HG03575 (cell line): Measurements from ENCODE around the gene GPR4.
"Not testable (repeated sequence)": the region's sequence is repeated elsewhere in the genome, so short reads cannot be mapped to it uniquely, and the experiment has no call there.

Experiments used
- ATAC-seq: cut with Tn5 transposase; IDR thresholded peaks from one replicate; pipeline ENCODE4 v1.9.1; 2021; ENCODE audit not compliant: unreplicated experiment, insufficient number of reproducible peaks, low FRiP score; ENCODE audit errors: extremely low read depth

The GPR4 gene

GRCh38 chr19:45629704-45630103 lies 27.7 kb upstream of the GPR4 start:
- ATAC-seq, result no peak

- ATAC-seq, result not testable (repeated sequence)
Observed at GRCh38 chr19:45628219-45628618, 26.2 kb upstream of the GPR4 start.

- ATAC-seq, result no peak
Observed at GRCh38 chr19:45623984-45624383, 22.0 kb upstream of the GPR4 start.

- no peak for ATAC-seq
Observed at GRCh38 chr19:45621976-45622503, 20.0 kb upstream of the GPR4 start.

- ATAC-seq, result no peak
Observed at GRCh38 chr19:45621389-45621788, 19.4 kb upstream of the GPR4 start.

GRCh38 chr19:45616704-45617017 lies 14.6 kb upstream of the GPR4 start:
- no peak for ATAC-seq

- ATAC-seq, result no peak
Observed at GRCh38 chr19:45615795-45616703, 14.0 kb upstream of the GPR4 start.

- ATAC-seq, result not testable (repeated sequence)
Observed at GRCh38 chr19:45615056-45615455, 13.0 kb upstream of the GPR4 start.

GRCh38 chr19:45613926-45614725 lies 12.1 kb upstream of the GPR4 start:
- ATAC-seq, result no peak

- ATAC-seq, result no peak
Observed at GRCh38 chr19:45608948-45609347, 6.9 kb upstream of the GPR4 start.

GRCh38 chr19:45607071-45608029 lies 5.3 kb upstream of the GPR4 start:
- ATAC-seq, result no peak

- no peak for ATAC-seq
Observed at GRCh38 chr19:45601115-45601514, 897 bp downstream of the GPR4 start.

- ATAC-seq, result no peak
Observed at GRCh38 chr19:45600340-45600885, 1.6 kb downstream of the GPR4 start.

GRCh38 chr19:45599286-45599685 lies 2.7 kb downstream of the GPR4 start:
- no peak for ATAC-seq

- no peak for ATAC-seq
Observed at GRCh38 chr19:45598267-45599001, 3.6 kb downstream of the GPR4 start.

GRCh38 chr19:45597425-45598111 lies 4.4 kb downstream of the GPR4 start:
- no peak for ATAC-seq

- no peak for ATAC-seq
Observed at GRCh38 chr19:45595814-45596213, 6.2 kb downstream of the GPR4 start.
